ENCODE results near the gene DUS2. TPM values are rescaled to one million over a fixed set of nuclear protein-coding genes. Genes with fewer than 3 reads are reported as not detected.

Gene DUS2
- total and polyA plus RNA-seq, 2 of the 8 experiments (the other 6 are each of a cell fraction or from before 2014, with no cell fraction given): 17.2 to 27.0 TPM

- CTCF ChIA-PET (ENCODE audit: partially characterized antibody): interaction anchor here (0.6 to 2.5 kb wide), 6 partner anchors 9 to 202 kb away, joined by 3 to 19 read pairs (median 4); no protein-coding TSS in a partner anchor
- H3K4me2 ChIP-seq (ENCODE audit: insufficient read depth in 1 of 2, low read depth in 2 of 2, low read length in 2 of 2): no peak overlapping the region
- H4K8ac ChIP-seq (ENCODE audit: extremely low read depth, insufficient read depth, low read length): no peak overlapping the region
- no peak overlapping the region for H3K27ac ChIP-seq (ENCODE audit: low read depth, low read length)
- DNase-seq (ENCODE audit: low read depth in 1 of 2, low spot score in 2 of 2): peak in 1 of 2 experiments; percentile 20
- H2BK5ac ChIP-seq (ENCODE audit: low read depth, low read length): no peak overlapping the region
- peaks cover 9 to 35% (median 29%) of the 10 kb centered on the region in 4 experiments; a peak in 7 of 8 replicates for H3K36me3 ChIP-seq (ENCODE audit: control insufficient read depth in 2 of 4, insufficient read depth in 4 of 4, low read length in 3 of 4)
- peaks cover 0 to 3% of the 10 kb centered on the region in 2 experiments for H4K20me1 ChIP-seq (replicated peaks in 1 of 2; ENCODE audit: control insufficient read depth in 1 of 2, insufficient read depth in 2 of 2, low read length in 2 of 2)
- TF ChIP-seq CTBP2 (IDR thresholded peaks at IDR 0.05; ENCODE audit: borderline replicate concordance, insufficient read depth, insufficient read length, low read length) (no peak), RBBP5 (IDR thresholded peaks at IDR 0.05; ENCODE audit: borderline replicate concordance, low read depth, low read length) (no peak), USF2 (IDR thresholded peaks at IDR 0.05; ENCODE audit: low read length) (no peak), CBX8 (IDR thresholded peaks at IDR 0.05; ENCODE audit: borderline replicate concordance, low read depth, low read length) (no peak), SIN3A (conservative IDR thresholded peaks at IDR 0.05 in 1 of 2, IDR thresholded peaks at IDR 0.05 in 1 of 2; ENCODE audit: low read depth in 1 of 2, low read length in 2 of 2) (no peak)
- H2BK20ac ChIP-seq (ENCODE audit: low read length): no peak overlapping the region
- H3K14ac ChIP-seq (ENCODE audit: insufficient read length): no peak overlapping the region
- no peak overlapping the region for H2AK5ac ChIP-seq (ENCODE audit: low read depth, low read length)
- WGBS, 2 experiments (ENCODE audit: extremely low coverage in 1 of 2, insufficient coverage in 1 of 2, insufficient read length in 1 of 2, insufficient replicate concordance in 2 of 2, low coverage in 1 of 2, low lambda C conversion rate in 2 of 2, missing lambda C conversion rate in 1 of 2): 80% methylated on average over 2 of the region's 2 CpGs; no CpG with 5 or more reads in 1 of the 2 experiments
- H3K23ac ChIP-seq (ENCODE audit: insufficient read length): no peak overlapping the region
- no peaks in the 10 kb centered on the region for H3K23me2 ChIP-seq (ENCODE audit: low read depth, low read length)
- no peaks in the 10 kb centered on the region for H3K4me1 ChIP-seq (replicated peaks in 1 of 4; ENCODE audit: control insufficient read depth in 3 of 4, insufficient read depth in 4 of 4, low read length in 3 of 4)
- no peak overlapping the region for H4K91ac ChIP-seq (replicated peaks; ENCODE audit: insufficient read length, low read length)
- H3K18ac ChIP-seq (ENCODE audit: extremely low read depth, low read length): no peak overlapping the region
- H3K79me2 ChIP-seq (ENCODE audit: control insufficient read depth in 1 of 2, insufficient read depth in 2 of 2, low read length in 2 of 2): no peaks in the 10 kb centered on the region
- H3K4ac ChIP-seq (replicated peaks; ENCODE audit: insufficient read length, low read depth, low read length): no peak overlapping the region
- no peak overlapping the region for H2AFZ ChIP-seq (ENCODE audit: low read length)
- H3K9me3 ChIP-seq (ENCODE audit: insufficient read depth in 2 of 2, low read depth in 1 of 2, low read length in 1 of 2): no peaks in the 10 kb centered on the region
- no peaks in the 10 kb centered on the region for H3K27me3 ChIP-seq (replicated peaks in 1 of 4; ENCODE audit: control insufficient read depth in 3 of 4, extremely low read depth in 1 of 4, insufficient read depth in 3 of 4, low read length in 3 of 4)
- no peak overlapping the region for H2BK12ac ChIP-seq (ENCODE audit: low read depth, low read length)
- FAIRE-seq: no peak
- H3K9ac ChIP-seq (replicated peaks in 1 of 4; ENCODE audit: extremely low read depth in 1 of 4, low read depth in 3 of 4, low read length in 3 of 4): no peak overlapping the region
- no peak overlapping the region for H2BK120ac ChIP-seq (replicated peaks; ENCODE audit: low read depth, low read length)
- H4K5ac ChIP-seq (ENCODE audit: insufficient read length, low read depth, low read length): no peak overlapping the region
- H3K4me3 ChIP-seq (ENCODE audit: extremely low read depth in 1 of 4, insufficient read depth in 2 of 4, low read depth in 3 of 4, low read length in 4 of 4): no peak overlapping the region
- POLR2A ChIA-PET (ENCODE audit: partially characterized antibody): interaction anchor here (4.2 kb wide), 1 partner anchor 13 kb away, joined by 19 read pairs; the partner anchor contains the start of gene NFATC3
- H2BK15ac ChIP-seq (ENCODE audit: low read length): no peak overlapping the region
- H3K79me1 ChIP-seq (ENCODE audit: low read depth, low read length): no peaks in the 10 kb centered on the region
- H3K56ac ChIP-seq (replicated peaks; ENCODE audit: insufficient read length, low read depth, low read length): no peak overlapping the region
Measured at GRCh38 chr16:68070249-68070730, 47.2 kb downstream of the DUS2 start.

All from H1 (cell line).